ENCODE measurements around the gene RPS19. TPM values are rescaled to one million over a fixed set of nuclear protein-coding genes. Genes with fewer than 3 reads are reported as not detected.

RPS19 gene
- total RNA-seq, 1 experiment from 2014 or later, result 3,020 TPM

DNA sequence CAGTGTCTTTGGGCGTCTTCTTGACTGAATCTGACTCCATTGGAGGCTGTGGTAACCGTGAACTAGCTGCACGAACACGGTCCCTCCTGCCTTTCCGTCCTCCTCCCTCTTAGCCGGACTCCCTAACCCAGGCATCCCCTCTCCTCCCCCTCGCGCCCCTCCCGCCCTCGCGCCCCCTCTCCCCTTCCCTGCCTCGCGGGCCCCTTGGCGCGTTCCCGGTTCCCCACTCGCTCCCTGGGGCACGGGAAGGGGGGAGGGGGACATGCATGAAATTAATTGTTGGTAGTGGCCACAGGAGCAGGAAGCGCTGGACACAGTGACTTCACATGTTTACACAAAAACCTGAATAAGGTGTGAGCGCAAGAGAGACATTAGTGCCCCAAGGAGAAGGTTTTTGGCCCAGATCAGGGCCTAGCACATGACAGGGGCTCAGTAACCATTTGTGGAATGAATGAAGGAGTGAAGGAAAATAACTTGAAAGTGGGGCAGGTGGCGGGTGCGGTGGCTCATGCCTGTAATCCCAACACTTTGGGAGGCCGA lies 14.9 kb upstream of the RPS19 start:
- RAD21 ChIA-PET (ENCODE audit: low non-redundant PET in 1 of 2, low total read pairs in 2 of 2, uncharacterized antibody in 2 of 2, unreplicated experiment in 2 of 2), result no interaction called here
- H3K4me1 ChIP-seq (ENCODE audit: control insufficient read depth in 1 of 2, insufficient read depth in 2 of 2, low read length in 2 of 2), result no peaks in the 10 kb centered on the region
- no peak for ATAC-seq

More for the DNA sequence above, 14.9 kb upstream of the RPS19 start:
- H3K79me2 ChIP-seq (ENCODE audit: insufficient read depth, low read length), result no peaks in the 10 kb centered on the region
- H3K4me3 ChIP-seq (replicated peaks in 1 of 2; ENCODE audit: low read depth in 1 of 2, low read length in 2 of 2), result no peak overlapping the region
- BruUV-seq (replicated peaks), result no TSS peak
- no peaks in the 10 kb centered on the region for H3K36me3 ChIP-seq (ENCODE audit: control insufficient read depth in 1 of 2, insufficient read depth in 2 of 2, low read length in 2 of 2)
- CTCF ChIA-PET, result no interaction called here
- no peaks in the 10 kb centered on the region for H4K20me1 ChIP-seq (ENCODE audit: insufficient read depth)
- POLR2A ChIA-PET, result no interaction called here
- H3K9me3 ChIP-seq (ENCODE audit: control insufficient read depth in 1 of 2, insufficient read depth in 1 of 2, low read depth in 1 of 2, low read length in 2 of 2), result no peaks in the 10 kb centered on the region
- no peak overlapping the region for H3K9ac ChIP-seq (ENCODE audit: low read length)
- no peaks in the 10 kb centered on the region for H3K27me3 ChIP-seq (ENCODE audit: insufficient read depth, low read length)
- no peaks in the 10 kb centered on the region for H3K9me2 ChIP-seq (ENCODE audit: insufficient read depth)
- intact Hi-C loops (cut with micrococcal nuclease), result no loop called here
- H2AFZ ChIP-seq (ENCODE audit: low read depth, low read length, poor library complexity, severe bottlenecking), result no peak overlapping the region
- TF ChIP-seq EZH2 (IDR thresholded peaks at IDR 0.05), result no peak
- TF ChIP-seq SIN3A (IDR thresholded peaks at IDR 0.05; ENCODE audit: low read depth), result no peak
- no peak for TF ChIP-seq EGR1 (IDR thresholded peaks at IDR 0.05; ENCODE audit: low read depth)
- TF ChIP-seq ZBTB33 (IDR thresholded peaks at IDR 0.05; ENCODE audit: extremely low read depth, insufficient replicate concordance, low read length), result no peak
- TF ChIP-seq RAD21 (IDR thresholded peaks at IDR 0.05; ENCODE audit: low read depth), result no peak
- TF ChIP-seq POLR2AphosphoS5 (IDR thresholded peaks at IDR 0.05; ENCODE audit: low read depth, low read length), result no peak
- no peak for TF ChIP-seq SP1 (IDR thresholded peaks at IDR 0.05; ENCODE audit: low read depth)
- TF ChIP-seq TCF7L2 (IDR thresholded peaks at IDR 0.05; ENCODE audit: borderline replicate concordance, extremely low read depth, insufficient read depth, insufficient read length), result no peak
- TF ChIP-seq CBX3 (IDR thresholded peaks at IDR 0.05; ENCODE audit: low read depth), result no peak
- no peak overlapping the region for H3K4me2 ChIP-seq (ENCODE audit: low read length)
- H3K27ac ChIP-seq (ENCODE audit: low read depth, low read length), result no peak overlapping the region
- DNase-seq (ENCODE audit: low read depth, low spot score), result no peak

Data from HCT116 (cell line).